Fibroblast of upper back skin (primary cell): ENCODE measurements around the gene PLRG1.

ENCODE experiments used
- DNase-seq: peaks from one replicate; pipeline ENCODE4 v3.0.0-alpha.2; 2013

PLRG1 gene

GRCh38 chr4:154517591-154517990 is 32.6 kb downstream of the PLRG1 start:
- DNase-seq: no peak

GRCh38 chr4:154516318-154517029 is 33.7 kb downstream of the PLRG1 start:
- DNase-seq: no peak

- DNase-seq: no peak
Observed at GRCh38 chr4:154511981-154512380, 38.2 kb downstream of the PLRG1 start.

GRCh38 chr4:154511548-154511947 is 38.7 kb downstream of the PLRG1 start:
- no peak for DNase-seq

- no peak for DNase-seq
Observed at GRCh38 chr4:154507156-154507555, 43.0 kb downstream of the PLRG1 start.

GRCh38 chr4:154506253-154506652 is 43.9 kb downstream of the PLRG1 start:
- peak; percentile 31 for DNase-seq

GRCh38 chr4:154503598-154503997 is 46.6 kb downstream of the PLRG1 start:
- DNase-seq: peak; percentile 16

- no peak for DNase-seq
Observed at GRCh38 chr4:154502111-154502510, 48.1 kb downstream of the PLRG1 start.

- peak; percentile 55 for DNase-seq
Observed at GRCh38 chr4:154497889-154498288, 52.3 kb downstream of the PLRG1 start.

GRCh38 chr4:154495867-154496266 is 54.3 kb downstream of the PLRG1 start:
- DNase-seq: no peak

- no peak for DNase-seq
Observed at GRCh38 chr4:154492288-154492687, 57.9 kb downstream of the PLRG1 start.

GRCh38 chr4:154491341-154492271 is 58.6 kb downstream of the PLRG1 start, which contains the start of gene DCHS2:
TSS of gene DCHS2 (minus strand) at chr4:154491799. CDS start at chr4:154491355, 444 bp downstream.
- DNase-seq: peak; percentile 6

- DNase-seq: no peak
Observed at GRCh38 chr4:154490583-154491340, 59.4 kb downstream of the PLRG1 start.

- DNase-seq: no peak
Observed at GRCh38 chr4:154490234-154490582, 60.0 kb downstream of the PLRG1 start.

GRCh38 chr4:154489558-154490233 is 60.5 kb downstream of the PLRG1 start:
- no peak for DNase-seq

GRCh38 chr4:154487145-154487544 is 63.1 kb downstream of the PLRG1 start:
- no peak for DNase-seq

GRCh38 chr4:154485127-154485773 is 65.0 kb downstream of the PLRG1 start:
- DNase-seq: no peak
